ENCODE results near the gene GPRC5D.

Gene GPRC5D

DNA sequence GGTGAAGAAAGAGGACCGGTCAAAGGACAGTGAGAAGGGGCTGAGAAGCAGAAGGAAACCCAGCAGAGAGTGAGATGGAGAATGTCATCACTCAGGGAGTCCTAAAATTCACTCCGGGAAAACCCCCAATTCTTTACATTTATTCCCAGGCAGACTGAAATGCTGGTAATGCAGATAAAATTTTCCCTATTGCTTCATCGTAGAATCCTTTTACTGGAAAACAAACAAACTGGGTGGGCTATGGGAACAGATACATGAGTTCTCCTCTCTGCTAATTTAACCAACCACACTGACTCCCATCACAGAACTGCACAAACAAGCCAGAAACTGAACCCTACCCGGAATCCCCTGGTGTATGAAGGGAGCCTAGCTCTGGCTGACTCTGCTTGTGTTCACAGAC is 27.2 kb upstream of the GPRC5D start:
- DNase-seq, result no peak

DNA sequence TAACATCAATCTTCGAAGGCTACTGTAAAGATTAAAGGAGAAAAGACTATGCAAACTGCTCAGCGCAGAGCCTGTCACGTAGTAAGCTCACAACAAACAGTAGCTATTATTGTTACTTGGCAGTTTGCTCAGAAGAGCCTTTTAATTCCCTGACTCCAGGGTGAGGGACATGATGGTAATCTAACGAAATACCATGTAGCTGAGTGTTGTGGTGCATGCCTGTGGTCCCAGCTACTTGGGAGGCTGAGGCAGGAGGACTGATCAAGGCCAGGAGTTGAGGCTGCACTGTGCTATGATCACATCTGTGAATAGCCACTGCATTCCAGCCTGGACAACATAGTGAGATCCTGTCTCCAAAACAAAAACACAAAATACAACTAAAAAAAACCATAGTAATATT is 25.3 kb upstream of the GPRC5D start:
- DNase-seq, result no peak

DNA sequence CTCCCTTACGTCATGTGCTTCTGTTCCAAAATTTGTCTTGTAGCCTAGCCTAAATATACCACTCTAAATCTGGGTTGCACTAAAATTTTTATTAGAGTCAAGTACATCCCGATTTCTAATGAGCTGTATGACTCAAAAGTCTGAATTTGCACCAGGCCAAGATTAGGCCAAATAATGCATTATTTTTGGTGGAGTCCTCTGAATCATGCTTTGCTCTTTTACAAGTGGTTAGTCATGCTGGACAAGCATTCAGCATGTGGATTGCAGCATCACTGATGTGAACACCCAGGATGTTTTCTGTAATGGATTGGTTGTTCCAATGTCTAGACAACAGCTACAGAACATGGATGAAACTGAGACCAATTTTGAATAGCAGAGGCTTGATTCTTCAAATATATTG is 24.4 kb upstream of the GPRC5D start:
- DNase-seq, result no peak

DNA sequence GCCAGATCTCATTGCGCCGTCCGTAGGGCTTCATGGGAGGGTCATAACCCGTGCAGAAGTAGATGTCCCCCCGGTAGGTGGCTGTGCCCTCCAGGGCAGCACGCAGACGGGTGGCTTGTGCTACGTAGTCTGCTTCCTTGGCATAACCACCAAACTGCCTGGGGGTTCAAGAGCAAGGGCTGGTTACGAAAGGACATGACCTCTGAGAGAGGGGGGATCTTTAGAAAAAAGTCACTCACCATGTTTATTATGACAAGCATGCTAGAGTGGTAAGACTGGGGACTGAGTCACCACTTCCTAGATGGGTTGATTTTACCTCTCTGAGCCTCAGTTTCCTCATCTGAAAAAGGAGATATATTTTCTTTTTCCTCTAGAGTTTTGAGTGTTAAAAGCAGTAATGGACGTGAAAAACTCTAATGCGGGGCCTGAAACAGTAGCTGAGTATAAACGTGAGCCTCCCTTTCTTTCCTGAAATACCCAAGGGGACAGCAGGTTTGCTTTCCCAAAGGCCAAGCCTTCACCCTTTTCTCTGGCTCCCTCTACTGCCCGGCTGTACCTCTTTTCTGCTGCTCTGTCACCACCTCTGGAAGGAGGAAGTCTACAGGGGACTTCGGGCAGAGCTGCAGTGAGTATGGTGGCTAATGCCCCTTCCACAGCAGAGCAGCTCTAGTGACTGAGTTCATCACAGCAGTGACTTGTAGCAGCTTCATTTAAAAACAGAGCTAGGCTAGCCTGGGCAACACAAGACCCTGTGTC is 23.5 kb upstream of the GPRC5D start:
- no peak for DNase-seq

DNA sequence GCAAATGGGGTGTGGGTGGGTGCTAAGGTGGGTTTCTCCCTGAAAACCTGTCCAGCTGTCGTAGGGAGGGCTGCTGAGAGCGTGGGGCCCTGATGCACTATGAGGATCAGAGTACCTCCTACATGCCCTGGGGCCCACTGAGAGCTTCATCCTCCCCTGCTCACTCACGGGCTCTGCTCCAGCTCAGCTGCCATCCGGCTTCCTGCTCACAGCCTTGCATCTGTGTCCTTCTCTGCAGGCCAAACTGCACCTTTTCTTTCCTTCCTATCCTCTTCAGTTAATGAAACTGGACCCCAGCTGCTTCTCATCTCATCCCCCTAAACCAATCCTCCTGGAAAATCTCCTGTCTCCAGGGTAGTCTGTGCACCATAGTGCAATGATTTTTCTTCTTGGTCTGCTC is 22.2 kb upstream of the GPRC5D start:
- no peak for DNase-seq

DNA sequence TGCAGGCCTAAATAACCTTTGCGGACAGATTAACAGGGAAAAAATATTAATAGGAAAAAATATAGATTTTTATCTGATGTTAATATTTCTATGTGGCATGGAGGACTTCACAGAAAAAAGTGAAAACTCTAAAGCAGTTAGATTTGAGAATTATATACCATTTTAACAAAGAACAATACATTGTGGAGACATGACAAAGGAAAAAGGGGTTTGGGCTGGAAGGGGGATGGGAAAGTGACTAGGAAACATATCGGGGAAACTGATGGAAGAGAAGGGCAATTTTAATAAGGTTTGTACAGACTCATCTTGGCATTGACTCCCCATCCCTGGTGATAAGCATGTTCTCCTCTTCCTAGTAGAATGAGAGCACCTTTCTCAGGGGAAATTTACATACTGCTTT is 21.0 kb upstream of the GPRC5D start:
- DNase-seq, result no peak

DNA sequence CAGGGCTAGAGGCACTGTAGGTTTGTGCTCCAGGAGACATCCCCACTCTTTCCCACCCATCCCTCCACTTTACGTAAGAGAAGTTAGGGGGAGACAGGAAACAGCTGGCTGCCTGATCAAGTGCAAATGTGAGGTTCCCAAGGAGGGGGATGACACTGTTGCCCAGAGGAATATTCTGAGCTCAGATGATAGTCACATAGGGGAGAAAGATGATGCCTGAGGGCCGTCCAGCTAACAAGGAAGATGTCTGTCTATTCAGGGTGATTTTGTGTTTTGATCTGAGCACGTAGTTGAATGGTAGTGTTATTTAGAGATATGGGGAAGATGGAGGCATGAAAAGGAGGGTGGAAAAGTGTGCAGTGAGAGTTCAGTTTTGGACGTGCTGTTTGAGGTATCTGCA is 13.9 kb upstream of the GPRC5D start:
- DNase-seq, result no peak

DNA sequence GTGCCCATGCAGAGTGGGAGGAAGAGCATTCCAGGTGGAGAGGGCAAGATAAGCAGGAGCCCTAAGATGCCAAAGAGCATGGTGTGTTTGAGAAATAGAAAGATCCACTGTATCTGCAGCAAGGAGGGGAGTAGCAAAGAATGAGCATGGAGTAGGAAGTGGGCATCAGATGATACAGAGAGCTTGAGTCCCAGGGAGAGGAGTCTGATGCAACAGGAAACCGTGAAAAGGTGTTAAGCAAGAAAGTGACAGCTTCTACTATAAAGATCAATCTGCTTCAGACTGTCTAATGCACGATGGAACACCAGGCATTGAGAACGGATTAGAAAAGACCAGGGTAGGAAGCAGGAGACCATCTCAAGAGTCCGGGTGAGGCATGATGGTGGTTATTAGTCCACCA is 12.3 kb upstream of the GPRC5D start:
- DNase-seq, result no peak

DNA sequence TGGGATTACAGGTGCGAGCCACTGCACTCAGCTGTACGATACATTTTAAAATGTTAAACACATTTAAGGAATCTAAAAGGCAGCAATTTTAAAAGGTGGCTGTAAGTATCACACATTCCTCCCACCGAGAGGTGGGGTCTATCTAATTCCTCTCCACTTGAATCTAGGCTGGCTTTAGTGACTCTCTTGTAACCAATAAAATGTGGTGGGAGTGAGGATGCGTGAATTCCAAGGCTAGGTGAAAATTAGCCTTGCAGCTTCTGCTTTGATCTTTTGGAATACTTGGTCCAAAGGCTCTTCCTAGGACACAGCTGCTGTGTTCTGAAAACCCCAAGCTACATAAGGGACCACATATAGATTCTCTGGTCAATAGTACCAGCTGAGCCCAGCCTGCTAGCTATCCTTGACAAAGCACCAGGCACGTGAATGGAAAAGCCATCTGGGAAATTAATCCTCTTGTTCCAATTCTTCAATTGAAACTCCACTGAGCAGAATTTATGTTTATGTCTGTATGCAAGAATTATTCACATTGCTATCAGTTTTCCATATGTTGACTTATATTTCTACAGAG is 8.8 kb upstream of the GPRC5D start:
- no peak for DNase-seq

DNA sequence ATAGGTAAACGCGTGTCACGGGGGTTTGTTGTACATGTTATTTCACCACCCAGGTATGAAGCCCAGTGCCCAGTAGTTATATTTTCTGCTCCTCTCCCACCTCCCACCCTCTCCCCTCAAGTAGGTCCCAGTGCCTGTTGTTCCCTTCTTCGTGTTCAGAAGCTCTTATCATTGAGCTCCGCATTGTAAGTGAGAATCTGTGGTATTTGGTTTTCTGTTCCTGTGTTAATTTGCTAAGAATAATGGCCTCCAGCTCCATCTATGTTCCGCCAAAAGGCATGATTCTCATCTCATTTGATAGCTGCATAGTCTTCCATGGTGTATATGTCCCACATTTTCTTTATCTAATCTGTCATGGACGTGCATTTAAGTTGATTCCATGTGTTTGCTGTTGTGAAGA is 6.9 kb upstream of the GPRC5D start:
- no peak for DNase-seq

DNA sequence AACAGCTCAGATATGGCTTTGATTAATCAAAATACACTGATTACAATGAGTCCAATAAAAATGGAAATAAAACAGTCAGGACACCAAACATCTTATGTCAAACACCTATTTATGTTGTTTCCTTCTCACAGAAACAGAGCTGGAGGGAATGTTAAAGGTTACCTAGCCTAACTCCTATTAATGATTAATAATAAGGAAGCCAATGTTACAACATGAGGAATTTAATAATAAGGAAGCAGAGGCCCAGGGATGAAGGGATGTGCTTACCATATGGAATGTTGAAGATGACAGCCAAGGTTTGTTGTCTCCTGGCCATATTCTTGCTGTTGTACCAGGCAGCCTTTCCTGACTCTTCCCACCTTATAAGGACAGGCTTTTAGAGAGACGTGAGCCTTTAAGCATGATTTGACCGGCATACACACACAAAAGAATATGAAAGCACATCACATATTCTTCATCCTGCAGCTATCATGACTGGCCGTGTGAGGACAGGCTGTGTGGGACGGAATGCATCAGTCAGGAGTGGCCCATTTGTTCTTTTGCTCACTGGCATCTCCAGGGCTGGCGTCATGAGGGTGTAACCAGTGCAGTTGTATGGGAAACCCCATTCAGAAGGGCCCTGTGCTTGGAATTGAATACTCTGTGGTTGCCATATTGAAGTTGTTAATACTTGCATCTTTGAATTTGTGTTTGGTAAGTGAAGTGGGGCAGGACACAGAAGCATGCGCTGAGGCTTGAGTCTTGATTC is 3.1 kb upstream of the GPRC5D start:
- DNase-seq, result no peak

DNA sequence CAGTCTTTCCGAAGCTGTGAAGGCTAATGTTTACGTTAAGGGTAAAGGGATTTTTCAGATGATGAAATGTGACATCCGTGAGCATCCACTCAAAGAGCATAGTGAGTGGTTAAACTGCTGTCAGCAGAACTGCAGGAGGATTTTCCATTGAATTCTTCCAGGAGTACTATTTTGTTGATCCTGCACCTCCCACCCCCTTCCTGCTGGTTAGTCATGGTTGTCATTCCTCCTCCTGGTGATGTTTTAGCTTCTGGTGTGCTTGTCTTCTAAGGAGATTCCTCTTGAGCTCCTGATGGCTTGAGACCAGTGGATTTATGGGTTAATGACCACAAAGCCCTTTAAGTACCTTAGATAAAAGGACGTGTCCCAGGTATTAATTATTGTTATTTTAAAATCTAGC is 2.4 kb upstream of the GPRC5D start:
- DNase-seq, result no peak

DNA sequence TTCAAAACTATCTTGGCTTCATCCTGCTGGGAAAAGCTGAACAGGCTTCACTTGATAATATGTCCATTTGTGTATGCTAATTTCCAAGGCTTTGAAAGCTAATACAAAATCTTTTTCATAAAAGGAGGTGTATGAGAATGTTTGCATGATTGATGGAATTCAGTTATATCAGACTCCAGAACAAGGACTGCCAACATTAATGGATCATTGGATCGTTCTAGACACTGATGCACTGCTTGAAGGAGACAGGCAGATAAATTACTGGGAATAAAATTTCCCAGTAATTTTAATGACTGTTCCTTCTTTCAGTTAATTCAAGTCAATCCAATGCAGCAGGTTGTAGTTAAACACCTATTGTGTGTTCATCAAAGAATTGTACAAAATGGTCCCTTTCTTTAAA is 466 bp downstream of the GPRC5D start:
- no peak for DNase-seq

DNA sequence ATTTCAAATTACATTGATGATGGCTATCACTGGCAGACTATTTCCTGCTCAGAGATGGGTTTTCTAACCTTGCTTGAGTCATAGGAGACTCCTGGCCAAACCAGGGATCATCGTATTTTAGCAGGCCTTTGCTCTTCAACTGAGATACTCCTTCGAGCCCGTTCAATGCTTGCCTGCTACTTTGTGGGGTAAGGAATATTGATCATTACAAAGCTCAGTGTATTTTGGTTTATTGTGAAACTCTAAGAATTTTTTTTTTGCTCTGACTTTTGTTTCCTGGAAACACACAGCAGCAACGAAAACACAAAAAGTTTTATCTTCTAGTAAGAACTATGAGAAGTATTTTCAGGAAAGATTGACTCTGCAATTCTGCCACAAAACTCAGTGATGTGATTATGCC is 4.1 kb downstream of the GPRC5D start:
- DNase-seq, result no peak

DNA sequence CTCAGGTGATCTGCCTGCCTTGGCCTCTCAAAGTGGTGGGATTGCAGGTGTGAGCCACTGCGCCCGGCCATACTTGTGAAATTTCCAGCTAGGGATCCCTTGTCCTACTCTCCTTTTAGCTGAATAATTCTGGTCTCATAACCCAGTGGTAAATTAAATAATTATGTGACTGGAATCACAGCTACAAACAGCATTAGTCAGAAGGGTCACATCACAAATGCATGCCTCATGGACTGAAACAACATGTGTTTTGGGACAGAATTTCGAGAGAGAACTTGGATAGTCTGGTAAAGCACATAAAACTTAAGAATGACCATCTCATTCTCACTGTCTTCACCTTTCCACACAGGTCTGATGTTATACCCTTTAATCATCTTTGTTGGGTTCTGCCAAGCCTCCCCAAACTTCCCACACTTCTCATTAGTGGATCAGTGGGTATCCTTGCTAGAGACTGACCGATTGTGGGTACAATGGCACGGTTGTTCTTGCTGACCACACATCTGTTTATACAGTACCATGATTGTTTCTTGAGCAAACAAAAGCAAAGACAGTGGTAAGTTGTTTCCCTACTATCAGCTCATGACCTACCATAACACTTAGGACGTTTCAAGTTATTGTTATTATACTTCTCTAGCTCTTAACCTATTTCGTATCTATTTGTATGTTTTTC is 5.1 kb downstream of the GPRC5D start:
- DNase-seq, result no peak

DNA sequence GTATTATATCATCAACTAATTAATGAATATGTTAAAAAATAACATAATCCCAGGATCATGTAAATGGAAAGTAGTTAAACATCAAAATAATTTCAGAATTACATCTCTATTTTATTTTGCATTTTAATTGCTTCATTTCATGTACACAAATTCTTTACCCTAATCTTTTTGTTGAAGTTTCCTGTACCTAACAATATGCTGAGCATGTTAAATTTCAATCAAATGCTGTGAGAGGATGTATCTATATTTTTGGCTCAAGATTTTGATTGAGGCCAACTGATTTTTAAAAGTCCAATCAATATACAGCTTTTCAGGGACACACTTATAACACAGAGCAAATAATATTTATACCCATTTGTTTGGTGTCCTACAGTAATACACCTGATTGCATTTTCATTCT is 6.4 kb downstream of the GPRC5D start:
- no peak for DNase-seq

DNA sequence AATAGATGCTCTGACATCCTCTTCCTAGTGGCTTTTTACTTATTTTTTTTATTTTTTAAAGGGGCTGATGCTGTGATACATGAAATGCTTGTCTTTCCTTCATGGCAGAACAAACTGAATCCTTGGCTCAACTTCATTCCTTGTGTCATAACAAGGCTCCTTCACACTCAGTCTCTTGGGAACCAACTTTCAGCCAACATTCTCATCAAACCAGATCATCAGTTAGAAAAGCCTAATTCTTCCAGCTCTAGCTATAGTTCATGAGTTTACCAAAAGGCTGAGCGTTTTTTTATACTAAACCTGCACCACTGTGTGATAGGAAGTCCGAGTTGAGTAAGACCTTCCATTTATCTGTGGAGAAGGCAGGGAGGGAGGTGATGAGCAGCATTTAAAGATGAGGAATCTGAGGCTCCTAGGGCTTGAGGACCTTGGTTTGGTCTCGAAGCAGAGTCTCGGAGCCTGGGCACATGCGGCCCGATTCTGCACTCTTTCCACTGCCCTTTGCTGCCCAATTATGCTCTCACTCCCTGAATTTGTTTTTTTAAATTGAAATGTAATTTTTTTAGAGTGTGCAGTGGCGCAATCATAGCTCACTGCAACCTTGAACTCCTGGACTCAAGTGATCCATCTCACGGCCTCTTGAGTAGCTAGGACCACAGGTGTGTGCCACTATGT is 8.2 kb downstream of the GPRC5D start:
- DNase-seq, result no peak

DNA sequence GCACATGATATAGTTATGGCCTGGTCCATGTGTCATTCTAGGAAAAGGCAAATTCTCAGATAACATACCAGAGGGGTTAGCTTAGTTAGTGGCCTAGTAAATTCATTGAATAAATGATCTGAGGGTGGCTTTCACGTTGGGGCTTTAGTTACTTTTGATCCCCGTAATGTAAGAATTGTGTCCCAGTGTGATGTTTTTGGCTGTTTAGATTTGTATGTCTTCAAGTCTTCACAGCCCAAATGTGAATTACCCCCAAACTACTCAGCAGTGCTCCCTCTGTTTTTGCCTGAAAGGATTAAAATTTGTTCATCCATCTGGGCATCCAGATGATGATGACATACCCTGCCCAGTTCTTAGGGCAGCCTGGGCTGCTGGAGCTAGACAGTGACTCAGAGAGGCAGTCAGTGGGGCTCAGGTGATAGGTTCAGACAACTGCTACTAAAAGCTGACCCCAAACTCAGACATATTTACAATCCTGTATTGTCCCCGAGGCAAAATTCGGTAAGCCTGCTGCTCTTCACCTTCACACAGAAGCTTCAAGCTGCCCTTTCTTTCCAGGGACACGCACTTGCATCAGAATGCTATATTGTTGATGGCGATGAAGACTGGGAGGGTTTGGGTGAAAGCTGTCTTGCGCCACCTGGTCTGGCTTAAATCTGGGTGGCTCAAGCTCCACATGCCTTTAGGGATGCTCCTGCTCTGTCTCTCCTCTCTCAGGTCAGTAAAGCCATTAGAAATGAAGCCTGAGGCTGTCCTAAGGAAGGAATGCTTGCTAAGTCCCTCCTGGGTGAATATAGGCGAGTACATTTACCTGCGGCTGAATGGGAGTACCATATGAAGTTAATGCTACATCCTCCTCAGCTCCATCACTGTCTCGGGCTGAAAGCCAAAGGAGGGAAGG is 10.3 kb downstream of the GPRC5D start:
- no peak for DNase-seq

DNA sequence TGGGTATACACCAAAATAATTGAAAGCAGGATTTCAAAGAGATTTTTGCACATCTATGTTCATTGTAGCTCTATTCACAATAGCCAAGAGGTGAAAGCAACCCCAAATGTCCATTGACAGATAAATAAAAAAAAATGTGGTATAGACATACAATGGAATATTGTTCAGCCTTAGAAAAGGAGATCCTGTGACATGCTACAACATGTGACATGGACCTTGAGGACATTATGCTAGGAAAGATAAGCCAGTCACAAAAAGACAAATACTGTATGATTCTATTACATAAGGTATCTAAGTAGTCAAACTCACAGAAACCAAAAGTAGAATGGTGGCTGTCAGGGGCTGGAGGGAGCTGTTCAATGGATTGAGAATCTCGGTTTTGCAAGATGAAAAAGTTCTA is 12.1 kb downstream of the GPRC5D start:
- no peak for DNase-seq

DNA sequence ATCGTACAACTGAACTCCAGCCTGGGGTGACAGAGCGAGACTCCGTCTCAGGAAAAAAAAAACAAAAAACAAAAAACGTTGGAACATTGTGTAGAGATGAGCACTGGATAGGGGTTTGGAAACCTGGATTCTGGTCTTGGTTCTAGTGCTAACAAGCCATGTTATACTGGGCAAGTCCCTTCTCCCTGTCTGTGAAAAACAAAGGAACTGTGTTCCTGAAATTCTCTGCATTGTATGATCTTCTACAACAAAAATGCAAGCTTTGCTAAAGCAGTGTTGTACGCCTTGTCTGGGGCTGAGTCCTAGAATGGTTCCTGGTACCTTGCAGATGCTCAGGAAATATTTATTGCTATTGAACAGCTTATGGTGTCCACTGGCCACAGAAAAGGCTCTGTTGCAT is 13.4 kb downstream of the GPRC5D start:
- no peak for DNase-seq

DNA sequence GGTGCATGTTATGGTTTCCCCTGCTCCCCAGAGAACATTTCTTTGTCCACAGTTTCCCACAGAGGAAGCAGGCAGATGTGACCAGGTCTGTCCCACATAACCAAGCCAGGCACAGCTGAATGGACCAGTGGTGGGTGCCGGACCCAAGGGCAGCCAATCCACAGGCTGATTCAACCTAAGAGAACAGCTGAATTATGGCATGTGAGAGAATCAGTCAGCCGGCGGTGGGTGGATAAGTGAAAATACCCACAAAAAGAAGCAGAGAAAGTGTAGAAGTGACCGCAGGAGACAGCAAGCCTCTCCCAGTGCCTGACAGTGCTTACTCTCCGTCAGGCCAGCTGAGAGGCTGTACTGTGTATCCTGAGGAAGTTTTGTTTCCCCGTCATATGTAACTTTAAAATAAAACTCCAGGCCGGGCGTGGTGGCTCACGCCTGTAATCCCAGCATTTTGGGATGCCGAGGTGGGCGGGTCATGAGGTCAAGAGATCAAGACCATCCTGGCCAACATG is 14.9 kb downstream of the GPRC5D start:
- DNase-seq, result no peak

DNA sequence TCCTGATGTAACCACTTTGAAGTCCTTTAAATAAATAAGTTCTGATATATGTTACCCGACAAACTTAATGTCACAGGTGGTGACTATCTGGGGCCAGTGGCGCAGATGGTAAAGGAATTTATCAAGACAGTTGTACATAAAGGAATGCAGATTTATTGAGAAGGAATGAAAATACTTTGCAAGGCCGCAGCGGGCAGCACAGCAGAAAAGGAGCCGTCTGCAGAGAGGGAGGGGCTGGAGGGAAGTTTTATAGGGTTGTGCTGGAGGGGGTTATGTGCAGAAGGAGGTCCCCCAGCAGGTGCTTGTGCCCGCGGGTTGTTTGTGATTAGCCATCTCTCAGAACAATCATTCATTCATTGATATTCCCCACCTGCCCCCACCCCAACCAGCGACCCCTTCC is 17.4 kb downstream of the GPRC5D start:
- DNase-seq, result no peak
